ENCODE data around the gene MLST8.
"Not testable (repeated sequence)": the region's sequence is repeated elsewhere in the genome, so short reads cannot be mapped to it uniquely, and the experiment has no call there.

MLST8 gene

DNA sequence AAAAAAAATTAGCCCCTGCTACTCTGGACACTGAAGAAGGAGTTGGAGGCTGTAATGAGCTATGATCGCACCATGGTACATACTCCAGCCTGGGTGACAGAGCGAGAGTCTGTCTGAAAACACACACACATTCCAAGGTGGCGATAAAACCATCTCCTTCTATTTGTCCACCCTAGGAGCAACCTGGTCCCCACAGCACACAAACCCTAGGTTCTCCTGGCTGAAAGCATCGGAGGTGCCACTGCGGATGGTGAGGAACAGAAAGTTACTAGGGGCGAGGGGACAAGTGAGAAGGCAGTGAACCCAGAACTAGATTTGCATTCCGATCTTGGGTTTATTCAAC lies 47.5 kb downstream of the MLST8 start:
- DNase-seq: no peak

- DNase-seq: no peak
Measured at GRCh38 chr16:2253293-2253692, 48.0 kb downstream of the MLST8 start.

DNA sequence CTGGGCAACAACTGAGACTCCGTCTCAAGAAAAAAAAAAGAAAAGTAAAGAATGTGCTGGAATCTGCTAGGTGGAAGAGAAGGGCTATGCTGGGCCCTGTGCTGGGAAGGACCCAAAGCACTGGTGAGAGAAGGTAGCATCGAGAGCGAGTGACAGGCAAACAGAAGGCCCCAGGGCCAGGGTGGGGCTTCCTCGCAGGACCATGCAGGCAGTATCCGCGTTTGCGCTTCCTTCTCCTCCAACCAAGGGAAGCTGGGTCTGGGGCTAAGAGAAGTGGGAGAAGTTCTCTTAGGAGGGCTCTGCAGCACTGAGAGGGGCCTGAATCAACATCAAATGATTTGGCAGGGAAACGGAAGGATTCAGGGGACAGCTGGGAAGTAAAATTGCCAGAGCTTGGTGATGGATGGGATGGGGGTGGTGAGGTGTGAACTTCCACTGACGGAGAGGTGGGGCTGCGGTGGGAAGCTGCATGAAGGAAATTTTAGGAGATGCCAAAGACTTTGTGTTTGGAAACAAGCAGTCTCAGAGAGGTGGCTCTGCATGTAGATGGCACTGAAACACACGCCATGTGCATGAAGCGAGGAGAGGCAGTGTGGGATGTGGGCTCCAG lies 51.4 kb downstream of the MLST8 start:
- no peak for DNase-seq

DNA sequence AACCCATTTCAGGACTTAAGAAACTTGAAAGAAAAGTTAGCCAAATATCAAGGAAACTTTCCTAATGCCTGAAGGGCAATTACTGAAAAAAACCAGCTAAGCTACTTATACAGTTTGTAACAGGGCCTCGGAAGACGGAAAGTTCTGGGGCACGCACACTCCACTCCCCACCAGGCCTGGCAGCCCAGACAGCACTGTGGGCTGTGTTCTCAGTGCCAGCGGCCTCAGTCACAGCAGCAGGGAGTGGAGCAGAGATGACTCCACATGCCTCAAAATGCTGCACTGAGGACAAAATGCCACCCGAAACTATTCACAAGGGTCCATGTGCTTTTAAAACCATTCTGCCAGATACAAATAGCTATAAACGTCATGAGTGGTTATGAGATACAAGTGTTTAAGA lies 52.5 kb downstream of the MLST8 start:
- DNase-seq: no peak

- DNase-seq: not testable (repeated sequence)
Measured at GRCh38 chr16:2258530-2258929, 53.3 kb downstream of the MLST8 start.

Data from NK-92 treated with Interleukin-12 subunit alpha and Interleukin-12 subunit beta, amount 100 ng/mL, for 24 hours (cell line).